ENCODE results near the gene CD8B2.

DNA sequence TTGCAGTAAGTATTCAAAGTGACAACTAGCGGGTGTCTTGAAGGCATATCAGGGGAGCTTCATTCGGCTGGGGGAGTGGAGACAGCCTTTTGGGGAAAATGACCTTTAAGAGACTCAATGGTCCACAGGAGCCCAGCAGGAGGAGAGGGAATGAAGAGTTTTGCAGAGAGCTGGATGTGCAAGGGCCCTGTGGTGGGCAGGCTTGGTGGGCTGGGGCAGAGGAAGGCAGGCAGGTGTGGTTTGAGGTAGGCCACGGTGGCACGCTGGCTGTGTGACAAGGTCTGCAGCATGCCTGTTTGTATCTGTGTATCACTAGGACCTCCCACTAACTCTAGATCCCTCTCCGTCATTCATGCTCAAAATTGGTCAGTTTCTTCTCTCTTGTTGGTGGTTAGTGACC, 53.7 kb downstream of the CD8B2 start:
- TF ChIP-seq, protein P1, sequence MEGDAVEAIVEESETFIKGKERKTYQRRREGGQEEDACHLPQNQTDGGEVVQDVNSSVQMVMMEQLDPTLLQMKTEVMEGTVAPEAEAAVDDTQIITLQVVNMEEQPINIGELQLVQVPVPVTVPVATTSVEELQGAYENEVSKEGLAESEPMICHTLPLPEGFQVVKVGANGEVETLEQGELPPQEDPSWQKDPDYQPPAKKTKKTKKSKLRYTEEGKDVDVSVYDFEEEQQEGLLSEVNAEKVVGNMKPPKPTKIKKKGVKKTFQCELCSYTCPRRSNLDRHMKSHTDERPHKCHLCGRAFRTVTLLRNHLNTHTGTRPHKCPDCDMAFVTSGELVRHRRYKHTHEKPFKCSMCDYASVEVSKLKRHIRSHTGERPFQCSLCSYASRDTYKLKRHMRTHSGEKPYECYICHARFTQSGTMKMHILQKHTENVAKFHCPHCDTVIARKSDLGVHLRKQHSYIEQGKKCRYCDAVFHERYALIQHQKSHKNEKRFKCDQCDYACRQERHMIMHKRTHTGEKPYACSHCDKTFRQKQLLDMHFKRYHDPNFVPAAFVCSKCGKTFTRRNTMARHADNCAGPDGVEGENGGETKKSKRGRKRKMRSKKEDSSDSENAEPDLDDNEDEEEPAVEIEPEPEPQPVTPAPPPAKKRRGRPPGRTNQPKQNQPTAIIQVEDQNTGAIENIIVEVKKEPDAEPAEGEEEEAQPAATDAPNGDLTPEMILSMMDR (IDR thresholded peaks at IDR 0.05; ENCODE audit: borderline replicate concordance, extremely low read depth, low read length, poor library complexity, severe bottlenecking): no peak
- TF ChIP-seq EZH2 (IDR thresholded peaks at IDR 0.05; ENCODE audit: borderline replicate concordance, low read depth, low read length, severe bottlenecking): no peak

Data from DND-41 (cell line).